GM12878 (cell line): ENCODE data around the gene RIPPLY2. TPM values are rescaled to one million over a fixed set of nuclear protein-coding genes. Genes with fewer than 3 reads are reported as not detected.

Source experiments
- ATAC-seq: fragments of 200-7000 bp; cut with Tn5 transposase; 3 replicates; pipeline ENCODE4 v1.9.1; 2020; ENCODE audit warnings: mild to moderate bottlenecking, moderate library complexity
- BruUV-seq: library from RNA; stranded (reverse); fragments of 400-500 nt; replicated peaks from 2 replicates; lab custom pipeline; 2021; lab: Mats Ljungman, UMichigan
- CTCF ChIA-PET: fragments of 300-600 bp; sonication (Branson Sonifier 250); formaldehyde crosslinking; extraction: SDS; loops from one replicate; lab custom pipeline; 2021; ENCODE audit warnings: inconsistent platforms; lab: Yijun Ruan, JAX
- POLR2A ChIA-PET: fragments of 350-600 bp; formaldehyde crosslinking; extraction: SDS; loops from one replicate; lab custom pipeline; 2021; ENCODE audit warnings: inconsistent platforms; lab: Charles Lee
- RAD21 ChIA-PET: fragments of 300-600 bp; sonication (Branson Sonifier 250); formaldehyde crosslinking; loops from one replicate; lab custom pipeline; 2023; ENCODE audit warnings: antibody characterized with exemption; ENCODE audit not compliant: unreplicated experiment; lab: Charles Lee
- SMC1A ChIA-PET: fragments of 300-600 bp; sonication (Branson Sonifier 250); formaldehyde crosslinking; loops from one replicate; lab custom pipeline; 2023; ENCODE audit not compliant: unreplicated experiment, uncharacterized antibody; lab: Charles Lee
- DNase-seq: peaks from one replicate; pipeline ENCODE4 v3.0.0-alpha.2; 2011; ENCODE audit warnings: low read depth, low spot score
- FAIRE-seq: peaks from 3 replicates; lab custom pipeline; 2011; peaks lifted over from hg19 to GRCh38; lab: Jason Lieb, UNC
- H2AFZ ChIP-seq: 2 replicates; pipeline ENCODE4 v1.6.0; 2011; ENCODE audit warnings: low read depth, low read length, control low read depth; ENCODE audit not compliant: control insufficient read depth
- H3K27ac ChIP-seq: 2 replicates; pipeline ENCODE4 v1.5.1; 2011; ENCODE audit warnings: control low read depth; ENCODE audit not compliant: control insufficient read depth, insufficient read depth
- H3K27me3 ChIP-seq, 2 experiments: replicated peaks in 1 of 2; 2 replicates each; pipeline versions ENCODE4 v1.6.0 to v1.6.1; 2011; ENCODE audit warnings: low read length in 1 of 2; ENCODE audit not compliant: control insufficient read depth in 2 of 2, insufficient read depth in 2 of 2
- H3K36me3 ChIP-seq, 2 experiments: 2 replicates each; pipeline ENCODE4 v1.5.1; 2011; ENCODE audit warnings: low read length in 1 of 2; ENCODE audit not compliant: control insufficient read depth in 2 of 2, insufficient read depth in 2 of 2
- H3K4me1 ChIP-seq: 2 replicates; pipeline ENCODE4 v1.6.1; 2011; ENCODE audit warnings: mild to moderate bottlenecking, low read length, moderate library complexity, mixed read lengths; ENCODE audit not compliant: control insufficient read depth, insufficient read depth
- H3K4me2 ChIP-seq: 2 replicates; pipeline ENCODE4 v1.6.0; 2011; ENCODE audit warnings: control low read depth; ENCODE audit not compliant: control insufficient read depth, insufficient read depth
- H3K4me3 ChIP-seq: fragments of 200-600 bp; sonication (generic); 2 replicates; pipeline ENCODE4 v1.5.1; 2016
- H3K79me2 ChIP-seq: 2 replicates; pipeline ENCODE4 v1.6.0; 2011; ENCODE audit warnings: low read length; ENCODE audit not compliant: control insufficient read depth, insufficient read depth
- H3K9ac ChIP-seq: 2 replicates; pipeline ENCODE4 v1.8.0; 2011; ENCODE audit warnings: low read length, control low read depth, mixed read lengths; ENCODE audit not compliant: control insufficient read depth, insufficient read depth
- H3K9me3 ChIP-seq: replicated peaks from 3 replicates; pipeline ENCODE4 v1.5.1; 2011; ENCODE audit warnings: mild to moderate bottlenecking, low read length; ENCODE audit not compliant: control insufficient read depth, insufficient read depth
- H4K20me1 ChIP-seq: 2 replicates; pipeline ENCODE4 v1.6.0; 2011; ENCODE audit not compliant: control insufficient read depth, insufficient read depth
- ATF3 ChIP-seq: IDR thresholded peaks from 2 replicates; pipeline ENCODE4 v1.6.1; 2011; ENCODE audit warnings: low read depth, mild to moderate bottlenecking, low read length, moderate library complexity, borderline replicate concordance; ENCODE audit errors: extremely low read depth
- CHD1 ChIP-seq: IDR thresholded peaks from 2 replicates; pipeline ENCODE4 v1.6.1; 2012; ENCODE audit warnings: low read depth, low read length, improper control_type of control experiment
- E2F8 ChIP-seq: fragments of 450-650 bp; IDR thresholded peaks from 2 replicates; pipeline ENCODE4 v1.6.1; 2018; ENCODE audit warnings: mild to moderate bottlenecking, low read depth, moderate library complexity; ENCODE audit not compliant: partially characterized antibody
- HDAC6 ChIP-seq: fragments of 200-600 bp; sonication (generic); IDR thresholded peaks from one replicate; pipeline ENCODE4 v1.8.0; 2017; ENCODE audit warnings: antibody characterized with exemption; ENCODE audit not compliant: unreplicated experiment
- IKZF2 ChIP-seq, 2 experiments: fragments of 450-650 bp; IDR thresholded peaks; 2 replicates each; pipeline ENCODE4 v1.6.1; 2017; ENCODE audit warnings: mild to moderate bottlenecking in 2 of 2, moderate library complexity in 2 of 2
- NR2C1 ChIP-seq: fragments of 450-650 bp; IDR thresholded peaks from 2 replicates; pipeline ENCODE4 v1.6.1; 2017; ENCODE audit warnings: antibody characterized with exemption, mild to moderate bottlenecking, moderate library complexity
- SIN3A ChIP-seq: IDR thresholded peaks from 2 replicates; pipeline ENCODE4 v1.6.1; 2012; ENCODE audit warnings: low read depth, low read length, improper control_type of control experiment
- SKIL ChIP-seq: fragments of 450-650 bp; IDR thresholded peaks from 2 replicates; pipeline ENCODE4 v1.6.1; 2017; ENCODE audit warnings: mild to moderate bottlenecking, low read depth, inconsistent platforms; ENCODE audit not compliant: poor library complexity, severe bottlenecking
- WGBS: methylation state at CpG from one replicate; pipeline ENCODE4 v1.1.6; 2016; ENCODE audit warnings: low lambda C conversion rate; ENCODE audit not compliant: insufficient replicate concordance, insufficient coverage; ENCODE audit errors: missing lambda C conversion rate; 5-methylcytosine and 5-hydroxymethylcytosine counted together
- in situ Hi-C: fragments of 300-500 bp; cut with MboI; formaldehyde crosslinking; loops from 9 replicates; pipeline ENCODE4 v1.14.3; 2018; ENCODE audit warnings: mixed read lengths
- intact Hi-C: fragments of 100-400 bp; cut with micrococcal nuclease; formaldehyde crosslinking; loops from one replicate; pipeline ENCODE4 v1.14.2; 2022; ENCODE audit not compliant: unreplicated experiment
- polyA plus RNA-seq, 11 experiments: library from polyadenylated mRNA; depleted of rRNA in 4 of 11; unstranded in 6 of 11; stranded (reverse) in 5 of 11; fragments of >200 nt; fragmentation: Nextera tagmentation in 4 of 11; fragmentation: Illumina TruSeq in 1 of 11; extraction: Ambion mirVana in 4 of 11; extraction: Trizol in 1 of 11; gene quantifications; 1 replicate in 1 of 11; 2 replicates in 10 of 11; pipeline versions ENCODE4 v1.2.1 to v1.2.3, GENCODE V29; 2011 to 2016; ENCODE audit warnings: inconsistent platforms in 2 of 11, missing spikeins in 2 of 11, low read depth in 1 of 11
- total RNA-seq, 4 experiments: library from RNA; depleted of rRNA in 3 of 4; stranded (reverse); fragments of >200 nt in 3 of 4; fragmentation: Illumina TruSeq in 1 of 4; extraction: Trizol in 1 of 4; gene quantifications; 2 replicates each; pipeline versions ENCODE4 v1.2.1 to v1.2.3, GENCODE V29; 2013 to 2021

RIPPLY2 gene
- total and polyA plus RNA-seq, 10 of the 15 experiments (the other 5 are each of a cell fraction or from before 2014, with no cell fraction given): 0.09 to 0.51 (median 0.17) TPM; not detected in 7

- H3K79me2 ChIP-seq: no peaks in the 10 kb centered on the region; the same call in none of the 2 replicates
- H2AFZ ChIP-seq: no peak overlapping the region
- ChIA-PET SMC1A (interaction anchor here (1.5 to 2.3 kb wide), 2 partner anchors 11 to 23 kb away, joined by 4 to 8 read pairs; partner anchors contain the start of gene CYB5R4), RAD21 (interaction anchor here (0.7 to 1.0 kb wide), 3 partner anchors 18 to 357 kb away, joined by 3 read pairs; no protein-coding TSS in a partner anchor), CTCF (interaction anchor here (0.9 to 1.0 kb wide), 2 partner anchors 14 to 358 kb away, joined by 3 to 4 read pairs; no protein-coding TSS in a partner anchor), POLR2A (interaction anchor here (0.7 to 1.4 kb wide), 2 partner anchors 11 to 155 kb away, joined by 4 to 6 read pairs; partner anchors contain the start of gene CYB5R4)
- DNase-seq (no peak), ATAC-seq (no peak), FAIRE-seq (no peak)
- peaks cover 7 to 22% of the 10 kb centered on the region in 2 experiments for H3K36me3 ChIP-seq
- no peaks in the 10 kb centered on the region for H3K4me1 ChIP-seq
- H3K9ac ChIP-seq: no peak overlapping the region
- TF ChIP-seq E2F8: no peak
- TF ChIP-seq NR2C1: no peak
- no peak for TF ChIP-seq ATF3
- no peak for TF ChIP-seq IKZF2 (IDR thresholded peaks at IDR 0.05)
- TF ChIP-seq SIN3A: no peak
- no peak for TF ChIP-seq HDAC6
- TF ChIP-seq CHD1: no peak
- TF ChIP-seq SKIL: no peak
- WGBS: 95% methylated on average over 1 of the region's 4 CpGs
- intact Hi-C loops: no loop called here
- no TSS peak for BruUV-seq
- H3K9me3 ChIP-seq: peaks cover 17% of the 10 kb centered on the region
- no peaks in the 10 kb centered on the region for H3K27me3 ChIP-seq
- in situ Hi-C loops: no loop called here
- H4K20me1 ChIP-seq: no peaks in the 10 kb centered on the region
- H3K27ac ChIP-seq: no peak overlapping the region
- H3K4me3 ChIP-seq: no peak overlapping the region
- no peak overlapping the region for H3K4me2 ChIP-seq
Measured at GRCh38 chr6:83870649-83871048, 17.5 kb downstream of the RIPPLY2 start.
